ENCODE results near the gene TMTC2.
A peak's percentile ranks its signal among the peaks of the same experiment; 100 is the strongest.
"Not testable (repeated sequence)": the region's sequence is repeated elsewhere in the genome, so short reads cannot be mapped to it uniquely, and the experiment has no call there.

TMTC2 gene

GRCh38 chr12:82833481-82833880 is 146.8 kb downstream of the TMTC2 start:
- no peak overlapping the region for H3K4me3 ChIP-seq
- H3K4me1 ChIP-seq, result peaks cover 11% of the 10 kb centered on the region
- no peaks in the 10 kb centered on the region for H3K36me3 ChIP-seq (replicated peaks)
- no peak for DNase-seq (ENCODE audit: low spot score in 2 of 2)
- H3K27me3 ChIP-seq (ENCODE audit: low read depth), result no peaks in the 10 kb centered on the region
- in situ Hi-C loops (cut with MboI; ENCODE audit: low sequenced_read_pairs), result no loop called here
- no peaks in the 10 kb centered on the region for H3K9me3 ChIP-seq

GRCh38 chr12:82835217-82835616 is 148.5 kb downstream of the TMTC2 start:
- Histone ChIP-seq H3K4me1 (peaks cover 11% of the 10 kb centered on the region), H3K36me3 (replicated peaks) (no peaks in the 10 kb centered on the region), H3K27me3 (ENCODE audit: low read depth) (no peaks in the 10 kb centered on the region), H3K9me3 (no peaks in the 10 kb centered on the region), H3K4me3 (no peak overlapping the region)
- in situ Hi-C loops (cut with MboI; ENCODE audit: low sequenced_read_pairs), result no loop called here
- DNase-seq (ENCODE audit: low spot score in 2 of 2), result no peak

GRCh38 chr12:82838131-82838551 is 151.4 kb downstream of the TMTC2 start:
- H3K27me3 ChIP-seq (ENCODE audit: low read depth), result no peaks in the 10 kb centered on the region
- in situ Hi-C loops (cut with MboI; ENCODE audit: low sequenced_read_pairs), result no loop called here
- no peaks in the 10 kb centered on the region for H3K36me3 ChIP-seq (replicated peaks)
- peaks cover 21% of the 10 kb centered on the region for H3K4me1 ChIP-seq
- H3K4me3 ChIP-seq, result no peak overlapping the region
- DNase-seq (ENCODE audit: low spot score in 2 of 2), result peak; percentile 34 to 41
- H3K9me3 ChIP-seq, result no peaks in the 10 kb centered on the region

GRCh38 chr12:82838827-82839226 is 152.1 kb downstream of the TMTC2 start:
- Histone ChIP-seq H3K36me3 (replicated peaks) (no peaks in the 10 kb centered on the region), H3K4me3 (no peak overlapping the region), H3K27me3 (ENCODE audit: low read depth) (no peaks in the 10 kb centered on the region), H3K9me3 (no peaks in the 10 kb centered on the region), H3K4me1 (peaks cover 21% of the 10 kb centered on the region)
- DNase-seq (ENCODE audit: low spot score in 2 of 2), result no peak
- in situ Hi-C loops (cut with MboI; ENCODE audit: low sequenced_read_pairs), result no loop called here

GRCh38 chr12:82839796-82840195 is 153.1 kb downstream of the TMTC2 start:
- DNase-seq (ENCODE audit: low spot score in 2 of 2), result no peak
- Histone ChIP-seq H3K4me1 (peaks cover 21% of the 10 kb centered on the region), H3K4me3 (no peak overlapping the region), H3K9me3 (no peaks in the 10 kb centered on the region), H3K27me3 (ENCODE audit: low read depth) (no peaks in the 10 kb centered on the region), H3K36me3 (replicated peaks) (no peaks in the 10 kb centered on the region)
- in situ Hi-C loops (cut with MboI; ENCODE audit: low sequenced_read_pairs), result no loop called here

- no peaks in the 10 kb centered on the region for H3K27me3 ChIP-seq (ENCODE audit: low read depth)
- H3K4me3 ChIP-seq, result no peak overlapping the region
- peaks cover 21% of the 10 kb centered on the region for H3K4me1 ChIP-seq
- no peaks in the 10 kb centered on the region for H3K9me3 ChIP-seq
- no peak for DNase-seq (ENCODE audit: low spot score in 2 of 2)
- in situ Hi-C loops (cut with MboI; ENCODE audit: low sequenced_read_pairs), result no loop called here
- no peaks in the 10 kb centered on the region for H3K36me3 ChIP-seq (replicated peaks)
Observed at GRCh38 chr12:82841487-82841904, 154.8 kb downstream of the TMTC2 start.

GRCh38 chr12:82842480-82842879 is 155.8 kb downstream of the TMTC2 start:
- in situ Hi-C loops (cut with MboI; ENCODE audit: low sequenced_read_pairs), result no loop called here
- no peak overlapping the region for H3K4me3 ChIP-seq
- no peak for DNase-seq (ENCODE audit: low spot score in 2 of 2)
- no peaks in the 10 kb centered on the region for H3K27me3 ChIP-seq (ENCODE audit: low read depth)
- H3K9me3 ChIP-seq, result no peaks in the 10 kb centered on the region
- H3K36me3 ChIP-seq (replicated peaks), result no peaks in the 10 kb centered on the region
- H3K4me1 ChIP-seq, result peaks cover 21% of the 10 kb centered on the region

- H3K36me3 ChIP-seq (replicated peaks); DNase-seq (ENCODE audit: low spot score in 2 of 2); H3K9me3 ChIP-seq; H3K4me3 ChIP-seq; in situ Hi-C loops (cut with MboI; ENCODE audit: low sequenced_read_pairs); H3K27me3 ChIP-seq (ENCODE audit: low read depth): not testable (repeated sequence)
- peaks cover 22% of the 10 kb centered on the region for H3K4me1 ChIP-seq
Observed at GRCh38 chr12:82845076-82845475, 158.4 kb downstream of the TMTC2 start.

- Histone ChIP-seq H3K4me3 (no peak overlapping the region), H3K4me1 (peaks cover 22% of the 10 kb centered on the region), H3K9me3 (no peaks in the 10 kb centered on the region), H3K36me3 (replicated peaks) (no peaks in the 10 kb centered on the region; the same call in 1 of the 2 replicates), H3K27me3 (ENCODE audit: low read depth) (no peaks in the 10 kb centered on the region)
- in situ Hi-C loops (cut with MboI; ENCODE audit: low sequenced_read_pairs), result no loop called here
- DNase-seq (ENCODE audit: low spot score in 2 of 2), result no peak
Observed at GRCh38 chr12:82848845-82849244, 162.1 kb downstream of the TMTC2 start.

- DNase-seq (ENCODE audit: low spot score in 2 of 2), result no peak
- no peaks in the 10 kb centered on the region for H3K27me3 ChIP-seq (ENCODE audit: low read depth)
- no peak overlapping the region for H3K4me3 ChIP-seq
- in situ Hi-C loops (cut with MboI; ENCODE audit: low sequenced_read_pairs), result no loop called here
- H3K4me1 ChIP-seq, result peaks cover 33% of the 10 kb centered on the region
- no peaks in the 10 kb centered on the region; the same call in 1 of the 2 replicates for H3K36me3 ChIP-seq (replicated peaks)
- no peaks in the 10 kb centered on the region for H3K9me3 ChIP-seq
Observed at GRCh38 chr12:82852529-82852928, 165.8 kb downstream of the TMTC2 start.

- Histone ChIP-seq H3K9me3 (no peaks in the 10 kb centered on the region), H3K4me3 (no peak overlapping the region), H3K27me3 (ENCODE audit: low read depth) (no peaks in the 10 kb centered on the region), H3K36me3 (replicated peaks) (no peaks in the 10 kb centered on the region; the same call in 1 of the 2 replicates), H3K4me1 (peaks cover 29% of the 10 kb centered on the region)
- no peak for DNase-seq (ENCODE audit: low spot score in 2 of 2)
- in situ Hi-C loops (cut with MboI; ENCODE audit: low sequenced_read_pairs), result no loop called here
Observed at GRCh38 chr12:82855872-82856271, 169.2 kb downstream of the TMTC2 start.

- no peaks in the 10 kb centered on the region for H3K9me3 ChIP-seq
- no peaks in the 10 kb centered on the region for H3K27me3 ChIP-seq (ENCODE audit: low read depth)
- in situ Hi-C loops (cut with MboI; ENCODE audit: low sequenced_read_pairs), result no loop called here
- H3K36me3 ChIP-seq (replicated peaks), result no peaks in the 10 kb centered on the region; the same call in 1 of the 2 replicates
- DNase-seq (ENCODE audit: low spot score in 2 of 2), result no peak
- H3K4me1 ChIP-seq, result peaks cover 29% of the 10 kb centered on the region
- H3K4me3 ChIP-seq, result no peak overlapping the region
Observed at GRCh38 chr12:82857276-82857675, 170.6 kb downstream of the TMTC2 start.

GRCh38 chr12:82857911-82858533 is 171.3 kb downstream of the TMTC2 start:
- no peaks in the 10 kb centered on the region for H3K36me3 ChIP-seq (replicated peaks)
- H3K4me1 ChIP-seq, result peaks cover 24% of the 10 kb centered on the region
- in situ Hi-C loops (cut with MboI; ENCODE audit: low sequenced_read_pairs), result no loop called here
- peak; percentile 42 to 72 for DNase-seq (ENCODE audit: low spot score in 2 of 2)
- no peaks in the 10 kb centered on the region for H3K27me3 ChIP-seq (ENCODE audit: low read depth)
- no peak overlapping the region for H3K4me3 ChIP-seq
- no peaks in the 10 kb centered on the region for H3K9me3 ChIP-seq

GRCh38 chr12:82858534-82858917 is 171.8 kb downstream of the TMTC2 start:
- no peaks in the 10 kb centered on the region for H3K9me3 ChIP-seq
- peaks cover 24% of the 10 kb centered on the region for H3K4me1 ChIP-seq
- peak in 1 of 2 experiments; percentile 32 for DNase-seq (ENCODE audit: low spot score in 2 of 2)
- in situ Hi-C loops (cut with MboI; ENCODE audit: low sequenced_read_pairs), result no loop called here
- H3K4me3 ChIP-seq, result no peak overlapping the region
- H3K36me3 ChIP-seq (replicated peaks), result no peaks in the 10 kb centered on the region
- no peaks in the 10 kb centered on the region for H3K27me3 ChIP-seq (ENCODE audit: low read depth)

All from HAP-1 (cell line).